GM21576 (cell line): ENCODE results near the gene ARF4.
A peak's percentile ranks its signal among the peaks of the same experiment; 100 is the strongest.
"Not testable (repeated sequence)": the region's sequence is repeated elsewhere in the genome, so short reads cannot be mapped to it uniquely, and the experiment has no call there.

Source experiments
- ATAC-seq: cut with Tn5 transposase; IDR thresholded peaks from one replicate; pipeline ENCODE4 v1.9.1; 2021; ENCODE audit warnings: mild to moderate bottlenecking, moderate library complexity; ENCODE audit not compliant: unreplicated experiment

The ARF4 gene

GRCh38 chr3:57597127-57597923 is at the start of gene ARF4:
Gene ARF4, minus strand, starts transcription at chr3:57597344. Its CDS starts 204 bp downstream, at chr3:57597140.
- ATAC-seq = peak; percentile 93

GRCh38 chr3:57646723-57647122 is 49.6 kb upstream of the ARF4 start:
- ATAC-seq = no peak

- no peak for ATAC-seq
Measured at GRCh38 chr3:57644740-57645139, 47.6 kb upstream of the ARF4 start.

- ATAC-seq = no peak
Measured at GRCh38 chr3:57637391-57637790, 40.2 kb upstream of the ARF4 start.

- ATAC-seq = not testable (repeated sequence)
Measured at GRCh38 chr3:57634259-57634658, 37.1 kb upstream of the ARF4 start.

GRCh38 chr3:57627976-57628375 is 30.8 kb upstream of the ARF4 start:
- no peak for ATAC-seq

GRCh38 chr3:57624801-57625200 is 27.7 kb upstream of the ARF4 start:
- ATAC-seq = no peak

GRCh38 chr3:57622362-57622761 is 25.2 kb upstream of the ARF4 start:
- no peak for ATAC-seq

- ATAC-seq = no peak
Measured at GRCh38 chr3:57617739-57618138, 20.6 kb upstream of the ARF4 start.

GRCh38 chr3:57616233-57616632 is 19.1 kb upstream of the ARF4 start:
- no peak for ATAC-seq

- not testable (repeated sequence) for ATAC-seq
Measured at GRCh38 chr3:57611870-57612269, 14.7 kb upstream of the ARF4 start.

GRCh38 chr3:57605683-57606082 is 8.5 kb upstream of the ARF4 start:
- no peak for ATAC-seq

- no peak for ATAC-seq
Measured at GRCh38 chr3:57604971-57605370, 7.8 kb upstream of the ARF4 start.

GRCh38 chr3:57600195-57600594 is 3.1 kb upstream of the ARF4 start:
- no peak for ATAC-seq

GRCh38 chr3:57598765-57599360 is 1.7 kb upstream of the ARF4 start:
- ATAC-seq = no peak

GRCh38 chr3:57596495-57597126 is 533 bp downstream of the ARF4 start:
- no peak for ATAC-seq

GRCh38 chr3:57594576-57594975 is 2.6 kb downstream of the ARF4 start:
- ATAC-seq = no peak

GRCh38 chr3:57594144-57594543 is 3.0 kb downstream of the ARF4 start:
- ATAC-seq = no peak

- no peak for ATAC-seq
Measured at GRCh38 chr3:57592306-57592705, 4.8 kb downstream of the ARF4 start.

GRCh38 chr3:57587905-57588304 is 9.2 kb downstream of the ARF4 start:
- no peak for ATAC-seq

- ATAC-seq = no peak
Measured at GRCh38 chr3:57586778-57587177, 10.4 kb downstream of the ARF4 start.

- no peak for ATAC-seq
Measured at GRCh38 chr3:57583544-57583943, 13.6 kb downstream of the ARF4 start.
